Measurements from ENCODE around the gene C12orf57.

The C12orf57 gene

DNA sequence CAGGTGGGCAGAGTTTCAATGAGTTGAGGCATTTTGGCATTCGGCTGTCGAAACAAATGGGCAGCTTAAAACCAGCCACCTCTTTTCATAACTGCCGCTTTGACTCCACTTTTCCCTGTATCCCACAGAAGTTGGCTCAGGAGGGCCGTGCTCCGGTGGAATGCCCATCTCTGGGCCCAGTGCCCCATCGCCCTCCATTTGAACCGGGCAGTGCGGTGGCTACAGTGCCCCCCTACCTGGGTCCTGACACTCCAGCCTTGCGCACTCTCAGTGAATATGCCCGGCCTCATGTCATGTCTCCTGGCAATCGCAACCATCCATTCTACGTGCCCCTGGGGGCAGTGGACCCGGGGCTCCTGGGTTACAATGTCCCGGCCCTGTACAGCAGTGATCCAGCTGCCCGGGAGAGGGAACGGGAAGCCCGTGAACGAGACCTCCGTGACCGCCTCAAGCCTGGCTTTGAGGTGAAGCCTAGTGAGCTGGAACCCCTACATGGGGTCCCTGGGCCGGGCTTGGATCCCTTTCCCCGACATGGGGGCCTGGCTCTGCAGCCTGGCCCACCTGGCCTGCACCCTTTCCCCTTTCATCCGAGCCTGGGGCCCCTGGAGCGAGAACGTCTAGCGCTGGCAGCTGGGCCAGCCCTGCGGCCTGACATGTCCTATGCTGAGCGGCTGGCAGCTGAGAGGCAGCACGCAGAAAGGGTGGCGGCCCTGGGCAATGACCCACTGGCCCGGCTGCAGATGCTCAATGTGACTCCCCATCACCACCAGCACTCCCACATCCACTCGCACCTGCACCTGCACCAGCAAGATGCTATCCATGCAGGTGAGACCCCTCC lies 5.2 kb upstream of the C12orf57 start:
- no peak for DNase-seq

DNA sequence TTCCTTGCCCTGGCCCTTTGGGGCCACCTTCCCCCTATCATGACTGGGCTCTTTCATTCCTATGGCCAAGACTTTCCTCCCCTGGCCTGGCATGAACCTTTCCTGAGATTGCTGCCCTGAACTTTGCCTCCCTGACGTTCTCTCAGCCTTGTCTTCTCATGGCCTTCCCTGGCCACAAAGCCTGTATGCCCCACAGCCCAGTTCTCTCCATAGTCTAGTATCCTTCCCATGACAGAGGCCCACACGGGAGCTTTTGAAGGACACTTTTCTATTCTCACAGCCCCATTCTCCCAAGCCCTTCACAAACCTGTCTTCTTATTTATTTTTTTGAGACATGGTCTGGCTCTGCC lies 4.7 kb upstream of the C12orf57 start:
- DNase-seq = no peak

DNA sequence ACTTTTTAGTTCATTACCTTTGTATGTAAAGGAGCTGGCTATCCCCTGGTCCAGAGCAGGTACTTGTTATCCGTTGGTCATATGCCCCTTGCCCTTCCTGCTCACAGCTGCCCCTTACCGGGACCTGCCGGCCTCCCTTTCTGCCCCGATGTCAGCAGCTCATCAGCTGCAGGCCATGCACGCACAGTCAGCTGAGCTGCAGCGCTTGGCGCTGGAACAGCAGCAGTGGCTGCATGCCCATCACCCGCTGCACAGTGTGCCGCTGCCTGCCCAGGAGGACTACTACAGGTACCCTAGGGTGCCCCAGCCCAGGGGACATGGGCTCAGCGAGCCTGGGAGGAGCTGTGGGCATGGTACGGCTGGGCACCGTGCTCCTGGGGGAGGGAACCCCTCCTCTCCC lies 2.6 kb upstream of the C12orf57 start:
- DNase-seq = no peak

DNA sequence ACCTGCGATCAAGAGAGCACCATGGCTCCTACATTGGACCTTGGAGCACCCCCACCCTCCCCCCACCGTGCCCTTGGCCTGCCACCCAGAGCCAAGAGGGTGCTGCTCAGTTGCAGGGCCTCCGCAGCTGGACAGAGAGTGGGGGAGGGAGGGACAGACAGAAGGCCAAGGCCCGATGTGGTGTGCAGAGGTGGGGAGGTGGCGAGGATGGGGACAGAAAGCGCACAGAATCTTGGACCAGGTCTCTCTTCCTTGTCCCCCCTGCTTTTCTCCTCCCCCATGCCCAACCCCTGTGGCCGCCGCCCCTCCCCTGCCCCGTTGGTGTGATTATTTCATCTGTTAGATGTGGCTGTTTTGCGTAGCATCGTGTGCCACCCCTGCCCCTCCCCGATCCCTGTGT lies 2.0 kb upstream of the C12orf57 start:
- DNase-seq = no peak

DNA sequence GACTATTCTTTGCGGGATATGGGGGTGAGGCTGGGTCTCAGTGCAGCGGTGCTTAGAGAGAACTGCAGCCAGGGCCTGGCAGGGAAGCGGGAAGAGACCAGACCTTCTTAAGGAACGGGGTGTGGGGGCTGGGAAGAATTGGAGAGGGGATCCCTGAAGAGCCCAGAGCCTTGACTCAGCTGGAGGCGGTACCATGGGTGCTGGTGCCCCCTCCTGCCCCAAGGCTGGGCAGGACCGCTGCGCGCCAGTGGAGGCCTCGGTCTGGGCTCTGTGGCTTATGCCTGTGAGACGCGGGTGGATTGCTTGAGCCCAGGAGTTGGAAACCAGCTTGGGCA lies 1.5 kb upstream of the C12orf57 start:
- DNase-seq = no peak

DNA sequence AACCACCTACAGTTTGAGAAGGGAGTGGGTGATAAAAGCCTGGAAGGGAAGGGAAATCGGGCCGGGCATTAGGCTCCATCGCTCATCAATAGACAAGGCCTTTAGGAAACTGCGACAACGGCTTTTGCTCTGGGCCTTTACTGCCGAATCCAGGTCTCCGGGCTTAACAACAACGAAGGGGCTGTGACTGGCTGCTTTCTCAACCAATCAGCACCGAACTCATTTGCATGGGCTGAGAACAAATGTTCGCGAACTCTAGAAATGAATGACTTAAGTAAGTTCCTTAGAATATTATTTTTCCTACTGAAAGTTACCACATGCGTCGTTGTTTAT lies 467 bp upstream of the C12orf57 start:
- DNase-seq = peak; percentile 90

DNA sequence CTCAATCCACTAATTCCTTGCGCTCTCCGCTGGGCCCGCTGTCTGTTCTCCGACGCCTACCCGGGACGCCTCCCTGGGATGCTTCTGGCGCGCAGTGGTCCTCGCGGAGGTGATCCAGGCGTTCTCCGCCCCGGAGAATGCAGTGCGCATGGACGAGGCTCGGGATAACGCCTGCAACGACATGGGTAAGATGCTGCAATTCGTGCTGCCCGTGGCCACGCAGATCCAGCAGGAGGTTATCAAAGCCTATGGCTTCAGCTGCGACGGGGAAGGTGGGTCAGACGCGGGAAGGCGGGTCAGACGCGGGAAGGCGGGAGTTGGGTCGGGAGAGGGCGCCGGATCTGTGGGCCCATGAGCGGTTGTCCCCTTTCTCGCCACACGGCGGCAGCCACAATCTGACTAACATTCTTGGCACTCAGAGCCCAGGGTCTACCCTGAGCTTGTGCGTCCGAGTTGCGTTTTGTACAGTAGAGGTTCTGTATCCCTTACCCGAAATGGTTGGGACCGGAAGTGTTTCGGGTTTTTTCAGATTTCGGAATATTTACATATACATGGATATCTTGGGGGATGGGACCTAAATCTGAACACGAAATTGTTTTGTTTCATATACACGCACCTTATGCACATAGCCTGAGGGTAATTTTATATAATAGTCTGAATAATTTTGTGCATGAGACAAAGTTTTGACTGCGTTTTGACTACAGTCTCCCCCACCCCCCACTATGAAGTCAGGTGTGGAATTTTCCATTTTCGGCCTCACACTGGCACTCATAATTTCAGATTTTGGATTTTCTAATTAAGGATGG lies 762 bp downstream of the C12orf57 start:
- DNase-seq = peak; percentile 94

DNA sequence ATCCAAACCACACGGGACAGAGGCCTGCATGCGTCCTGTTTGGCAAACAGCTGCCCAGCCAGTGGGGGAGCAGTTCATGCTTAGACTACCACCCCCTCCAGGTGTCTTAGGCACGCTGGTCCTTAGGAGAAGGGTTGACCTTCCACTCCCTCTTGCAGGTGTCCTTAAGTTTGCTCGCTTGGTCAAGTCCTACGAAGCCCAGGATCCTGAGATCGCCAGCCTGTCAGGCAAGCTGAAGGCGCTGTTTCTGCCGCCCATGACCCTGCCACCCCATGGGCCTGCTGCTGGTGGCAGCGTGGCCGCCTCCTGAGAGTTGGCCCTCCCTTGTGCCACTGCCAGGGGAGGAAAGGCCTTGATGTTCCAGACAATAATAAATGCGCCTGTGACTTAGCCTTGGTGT lies 1.8 kb downstream of the C12orf57 start:
- DNase-seq = peak; percentile 61

DNA sequence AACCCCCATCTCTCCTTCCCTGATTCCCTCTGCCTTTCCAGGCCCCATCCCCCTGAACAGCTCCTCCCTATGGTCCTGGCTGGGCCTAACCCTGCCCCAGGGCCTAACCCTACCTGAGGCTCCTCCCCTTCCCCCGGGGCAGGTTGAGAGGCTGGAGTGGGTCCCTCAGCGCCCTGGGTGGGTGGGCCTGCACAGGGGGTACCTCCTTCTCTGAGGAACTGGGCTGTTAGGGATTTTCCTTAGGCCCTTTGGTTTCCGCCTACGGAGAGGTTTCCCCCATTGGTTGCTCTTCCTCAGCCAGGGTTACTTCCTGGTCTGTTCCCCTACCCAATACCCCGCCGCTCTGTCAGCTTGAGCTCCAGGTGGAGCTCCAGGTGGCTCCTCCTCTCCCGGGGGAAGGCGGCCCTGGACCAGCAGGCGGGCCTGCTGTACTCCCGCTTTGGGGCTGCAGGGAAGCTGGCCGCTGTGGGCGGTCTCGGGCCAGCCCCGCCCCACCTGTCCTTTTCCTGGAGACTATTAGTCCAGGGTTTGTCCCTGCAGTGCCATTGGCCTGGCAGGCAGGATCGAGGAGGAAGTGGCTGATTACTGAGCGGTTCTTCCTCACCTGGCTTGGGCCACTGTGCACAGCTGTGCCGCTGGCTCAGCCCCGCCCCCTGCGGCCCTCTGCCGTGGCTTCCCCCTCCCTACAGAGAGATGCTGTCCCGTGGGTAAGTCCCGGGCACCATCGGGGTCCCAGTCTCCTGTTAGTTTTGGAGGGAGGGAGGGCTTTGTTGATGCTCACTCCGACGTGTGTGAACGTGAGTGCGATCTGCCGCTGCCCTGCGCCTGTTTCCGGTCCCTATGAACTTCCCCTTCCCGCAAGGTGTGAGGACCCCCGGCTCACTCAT lies 2.5 kb downstream of the C12orf57 start:
- peak; percentile 89 for DNase-seq

DNA sequence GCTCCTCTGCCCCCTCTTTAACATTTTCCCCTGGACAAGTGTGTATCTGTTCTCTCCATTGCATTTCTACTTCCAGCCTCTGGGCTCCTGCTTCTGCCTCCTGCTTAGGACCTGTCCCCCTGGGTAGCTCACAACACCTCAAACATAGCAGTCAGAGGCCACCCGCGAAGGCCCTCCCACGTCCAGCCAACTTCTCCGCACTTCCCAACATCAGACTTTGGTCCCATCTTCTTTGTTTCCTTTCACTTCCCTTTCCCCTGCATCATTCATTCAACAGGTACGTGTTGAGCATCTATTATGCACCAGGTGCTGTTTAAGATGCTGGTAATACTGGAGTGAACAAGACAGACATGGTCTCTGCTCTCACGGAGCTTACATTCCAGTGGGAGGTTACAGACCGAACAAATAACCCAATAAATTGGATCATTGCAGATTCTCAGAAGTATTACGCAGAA lies 3.1 kb downstream of the C12orf57 start:
- DNase-seq = no peak

DNA sequence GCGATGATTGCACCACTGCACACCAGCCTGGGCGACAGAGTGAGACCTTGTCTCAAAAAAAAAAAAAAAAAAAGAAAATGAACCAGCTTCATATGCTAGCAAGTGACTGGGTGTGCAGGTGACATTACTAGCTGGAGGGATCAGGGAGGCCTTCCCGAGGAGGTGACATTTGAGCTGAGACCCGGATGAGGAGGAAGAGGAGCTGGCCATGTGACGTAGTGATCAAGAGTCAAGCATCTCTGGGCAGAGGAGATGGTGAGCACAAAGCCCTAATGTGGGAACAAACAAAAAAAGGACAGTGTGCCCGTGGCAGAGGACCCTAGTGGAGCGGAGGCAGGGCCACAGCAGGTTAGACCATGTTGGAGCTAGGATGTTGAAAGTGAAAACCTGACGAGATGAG lies 3.8 kb downstream of the C12orf57 start:
- DNase-seq = no peak

DNA sequence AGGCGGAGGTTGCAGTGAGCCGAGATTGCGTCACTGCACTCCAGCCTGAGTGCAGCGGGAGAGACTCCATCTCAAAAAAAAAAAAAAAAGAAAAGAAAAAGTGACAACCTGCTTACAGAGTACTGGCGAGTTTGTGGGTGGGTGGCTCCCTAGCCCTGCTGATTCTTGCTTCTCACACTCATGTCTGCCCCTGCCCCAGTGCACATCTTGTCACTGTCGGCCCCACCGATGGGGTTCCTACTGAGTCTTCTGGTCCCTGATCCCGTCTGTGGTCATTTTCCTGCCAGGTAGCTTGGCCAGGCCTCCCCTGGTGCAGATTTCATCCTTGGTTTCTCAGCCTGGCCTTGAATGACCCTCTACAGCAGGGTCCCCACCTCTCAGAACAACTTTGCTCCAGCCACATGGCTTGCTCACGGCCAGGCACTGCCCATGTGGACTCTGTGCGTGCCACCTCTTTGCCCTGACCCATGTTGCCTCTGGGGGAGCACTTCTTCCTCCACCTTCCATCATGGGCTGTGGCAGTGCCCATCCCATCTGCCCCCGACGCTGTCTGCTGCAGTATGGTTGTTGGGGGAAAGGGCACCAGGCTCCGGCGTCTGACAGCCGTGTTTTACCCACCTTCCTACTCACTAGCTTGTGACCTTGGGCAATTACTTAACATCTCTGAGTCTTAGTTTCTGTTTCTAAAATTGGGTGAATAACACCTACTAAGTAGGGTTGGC lies 5.2 kb downstream of the C12orf57 start:
- DNase-seq = peak; percentile 64

DNA sequence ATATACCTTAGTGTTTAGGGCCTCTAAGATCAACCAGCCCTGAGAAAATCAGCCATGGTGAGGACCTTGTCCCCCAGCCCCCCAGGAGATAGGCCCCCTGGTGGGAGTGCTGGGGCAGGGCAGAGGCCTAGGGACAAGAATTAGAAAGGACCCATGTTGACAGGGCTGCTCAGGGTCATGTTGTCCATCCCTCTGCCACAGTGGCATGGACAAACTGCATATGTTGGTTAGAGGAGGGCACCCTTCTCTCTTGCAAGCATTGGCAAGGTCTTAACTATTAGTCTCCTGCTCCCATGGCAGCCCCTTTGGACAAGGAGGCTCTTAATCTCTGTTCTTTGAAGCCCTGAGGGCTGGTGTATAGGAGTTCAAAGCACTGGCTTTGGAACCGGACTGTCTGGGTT lies 6.6 kb downstream of the C12orf57 start:
- DNase-seq = peak; percentile 52

DNA sequence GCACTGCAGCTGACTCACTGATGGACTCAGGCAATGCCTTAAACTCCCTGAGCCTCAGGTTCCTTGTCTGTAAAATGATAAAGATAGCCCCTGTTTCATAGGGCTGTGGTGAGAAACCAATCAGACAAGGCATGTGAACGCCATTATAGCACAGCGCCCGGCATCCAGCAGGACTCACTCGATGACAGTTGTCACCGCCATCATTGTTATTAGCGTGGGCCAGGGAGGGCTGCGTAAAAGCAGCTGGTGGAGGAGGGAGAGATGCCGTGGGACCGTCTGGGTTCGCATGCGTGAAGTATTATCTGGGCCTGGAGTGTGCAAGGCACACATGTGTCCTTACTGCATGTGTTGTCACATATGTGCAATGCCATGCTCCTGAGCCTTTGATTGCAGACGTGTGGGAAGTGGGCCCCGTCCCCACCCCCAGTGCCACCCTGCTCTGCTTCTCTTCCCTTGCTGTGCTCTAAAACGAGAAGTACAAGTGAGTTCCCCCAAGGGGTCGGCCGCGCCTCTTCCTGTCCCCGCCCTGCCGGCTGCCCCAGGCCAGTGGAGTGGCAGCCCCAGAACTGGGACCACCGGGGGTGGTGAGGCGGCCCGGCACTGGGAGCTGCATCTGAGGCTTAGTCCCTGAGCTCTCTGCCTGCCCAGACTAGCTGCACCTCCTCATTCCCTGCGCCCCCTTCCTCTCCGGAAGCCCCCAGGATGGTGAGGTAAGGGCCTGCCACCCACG lies 7.2 kb downstream of the C12orf57 start, which contains the start of gene PTPN6:
TSS of gene PTPN6 (plus strand) at position 546 of the 730 bp plus-strand sequence. CDS start at position 703, 157 bp downstream.
- no peak for DNase-seq

DNA sequence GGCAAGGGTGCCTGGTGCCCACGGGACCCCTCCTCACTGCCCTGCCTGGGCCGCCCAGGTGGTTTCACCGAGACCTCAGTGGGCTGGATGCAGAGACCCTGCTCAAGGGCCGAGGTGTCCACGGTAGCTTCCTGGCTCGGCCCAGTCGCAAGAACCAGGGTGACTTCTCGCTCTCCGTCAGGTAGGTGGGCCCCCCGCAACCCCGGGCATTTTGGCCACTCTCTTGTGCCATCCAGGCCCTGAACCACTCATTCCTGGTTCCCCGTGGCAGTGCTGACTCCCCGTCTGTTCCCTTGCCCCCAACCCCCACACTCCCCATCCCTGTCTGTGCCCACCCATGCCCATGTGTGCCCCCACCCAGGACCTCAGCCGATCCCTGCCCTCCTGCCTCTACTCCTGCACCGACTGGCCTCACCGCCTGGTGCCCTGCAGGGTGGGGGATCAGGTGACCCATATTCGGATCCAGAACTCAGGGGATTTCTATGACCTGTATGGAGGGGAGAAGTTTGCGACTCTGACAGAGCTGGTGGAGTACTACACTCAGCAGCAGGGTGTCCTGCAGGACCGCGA lies 7.8 kb downstream of the C12orf57 start:
- DNase-seq = no peak

DNA sequence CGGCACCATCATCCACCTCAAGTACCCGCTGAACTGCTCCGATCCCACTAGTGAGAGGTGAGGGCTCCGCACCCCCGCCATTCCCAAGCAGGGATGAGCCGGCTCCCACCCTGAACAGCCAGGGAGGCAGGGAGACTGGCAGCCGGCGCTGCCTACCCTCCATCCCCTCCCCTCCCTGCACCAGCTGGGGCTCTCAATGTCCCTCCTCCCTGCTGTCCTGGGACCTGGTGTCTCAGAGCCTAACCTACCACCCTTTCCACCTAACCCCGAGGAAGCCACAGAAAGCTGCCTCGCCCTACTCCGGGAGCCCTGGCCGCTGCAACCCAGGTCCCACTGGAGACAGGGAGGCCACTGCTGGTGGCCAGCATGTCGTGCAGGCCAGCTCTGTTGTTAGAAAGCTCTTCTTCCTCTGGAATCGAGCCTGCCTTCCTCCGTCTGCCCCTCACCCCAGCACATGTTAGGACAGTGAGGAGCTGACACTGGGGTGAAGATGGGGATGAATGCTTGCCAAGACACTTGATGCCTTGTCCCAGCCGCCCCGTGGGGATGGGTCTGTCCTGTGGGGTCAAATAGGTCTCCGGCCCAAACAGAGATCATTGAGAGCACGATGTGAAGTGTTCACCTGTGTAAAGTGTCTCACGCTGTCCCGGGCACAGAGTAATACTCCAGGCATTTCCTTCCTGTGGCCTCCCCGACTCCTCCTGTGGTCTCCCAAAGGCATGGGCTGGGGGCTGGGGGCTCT lies 8.5 kb downstream of the C12orf57 start:
- no peak for DNase-seq

DNA sequence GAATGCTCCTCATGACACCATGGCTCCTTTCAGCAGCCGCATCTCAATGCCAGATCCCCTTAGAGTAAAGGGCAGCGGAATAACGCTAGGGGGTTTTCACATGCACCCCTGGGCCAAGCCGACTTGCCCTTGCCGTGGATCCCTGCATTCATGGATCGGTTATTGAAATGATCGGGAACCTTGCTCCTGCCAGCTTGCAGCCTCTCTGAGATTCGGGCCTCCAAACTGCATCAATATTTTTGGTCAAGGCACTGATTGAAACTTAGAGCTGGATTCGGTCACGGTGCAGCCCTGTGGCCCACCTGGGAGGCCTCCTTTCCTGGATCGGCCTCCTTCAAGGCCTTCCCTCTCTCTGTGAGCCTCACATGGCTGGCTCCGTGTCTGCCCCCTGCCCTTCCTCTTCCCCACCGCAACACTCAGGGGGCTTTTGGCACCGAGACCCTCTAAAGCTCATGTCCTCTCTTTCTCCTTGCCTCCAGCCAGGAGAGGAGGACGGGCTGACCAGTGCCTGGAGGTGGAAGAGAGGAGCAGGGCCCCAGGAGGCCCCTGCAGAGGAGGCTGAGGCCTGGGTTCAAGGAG lies 9.1 kb downstream of the C12orf57 start:
- no peak for DNase-seq

DNA sequence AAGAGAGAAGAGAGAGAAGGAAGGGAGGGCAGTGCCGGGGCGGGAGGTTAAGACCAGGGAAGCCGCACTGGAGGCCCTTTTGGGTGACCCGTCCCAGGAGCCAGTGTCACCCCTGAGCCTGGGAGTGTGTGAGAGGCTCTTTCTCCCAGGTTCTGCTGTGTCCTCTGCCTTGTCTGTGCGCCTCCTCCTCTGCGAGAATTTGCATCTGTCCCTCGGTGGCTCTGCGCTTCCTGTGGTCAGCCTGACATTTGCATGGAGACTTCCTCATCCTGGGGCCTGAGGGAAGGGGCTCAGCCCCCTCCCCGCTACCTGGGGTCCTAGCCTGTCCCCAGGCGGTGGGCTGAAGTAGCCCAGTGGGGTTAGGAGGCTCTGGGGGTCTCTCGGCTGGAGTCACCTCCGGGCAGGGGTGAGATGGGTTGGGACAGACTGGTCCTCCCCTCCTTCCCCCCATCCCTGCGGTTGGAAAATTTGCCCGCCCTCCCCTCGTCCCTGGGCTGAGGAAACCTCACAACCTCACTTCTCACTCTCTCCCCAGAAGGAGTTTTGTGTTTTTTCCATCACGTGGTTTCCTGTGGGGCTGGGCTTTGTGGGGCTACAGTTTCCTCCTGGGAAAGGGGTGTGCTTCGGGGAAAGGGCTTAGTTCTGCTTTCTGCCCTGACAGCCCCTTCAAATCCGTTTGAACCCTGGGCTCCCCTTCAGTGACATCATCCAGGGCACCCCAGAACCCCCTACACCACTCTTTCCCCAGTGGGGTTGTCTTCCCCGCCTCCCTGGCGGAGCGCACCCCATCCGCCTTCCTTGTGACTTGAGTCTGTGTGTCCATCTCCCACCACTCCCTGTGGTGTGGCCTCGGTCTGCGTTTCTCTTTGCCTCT lies 9.9 kb downstream of the C12orf57 start:
- DNase-seq = peak; percentile 82

Data from RPMI8226 (cell line).